ENCODE results near the gene GALK1.

Gene GALK1

GRCh38 chr17:75748706-75749105 lies 16.3 kb downstream of the GALK1 start:
- no peak for DNase-seq

DNA sequence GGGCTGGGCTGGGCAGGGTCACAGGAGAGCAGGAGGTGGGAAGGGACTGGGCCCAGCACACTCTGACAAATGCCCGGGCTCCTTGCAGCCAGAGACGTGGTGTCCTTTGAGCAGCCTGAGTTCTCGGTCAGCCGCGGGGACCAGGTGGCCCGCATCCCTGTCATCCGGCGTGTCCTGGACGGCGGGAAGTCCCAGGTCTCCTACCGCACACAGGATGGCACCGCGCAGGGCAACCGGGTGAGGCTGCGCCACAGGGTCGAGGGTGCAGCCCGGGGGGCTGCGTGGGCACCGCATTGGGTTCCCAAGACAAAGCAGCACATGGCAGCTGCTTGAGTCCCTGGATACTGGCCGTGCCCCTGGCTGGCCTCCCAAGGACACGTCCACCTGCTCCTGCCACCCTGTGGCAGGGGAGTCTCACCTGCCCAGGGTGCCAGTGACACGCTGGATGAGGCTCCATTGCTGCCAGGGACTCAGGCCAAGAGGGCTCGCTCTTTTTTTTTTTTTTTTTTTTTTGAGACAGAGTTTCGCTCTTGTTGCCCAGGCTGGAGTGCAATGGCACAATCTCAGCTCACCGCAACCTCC lies 21.3 kb downstream of the GALK1 start:
- no peak for DNase-seq

DNA sequence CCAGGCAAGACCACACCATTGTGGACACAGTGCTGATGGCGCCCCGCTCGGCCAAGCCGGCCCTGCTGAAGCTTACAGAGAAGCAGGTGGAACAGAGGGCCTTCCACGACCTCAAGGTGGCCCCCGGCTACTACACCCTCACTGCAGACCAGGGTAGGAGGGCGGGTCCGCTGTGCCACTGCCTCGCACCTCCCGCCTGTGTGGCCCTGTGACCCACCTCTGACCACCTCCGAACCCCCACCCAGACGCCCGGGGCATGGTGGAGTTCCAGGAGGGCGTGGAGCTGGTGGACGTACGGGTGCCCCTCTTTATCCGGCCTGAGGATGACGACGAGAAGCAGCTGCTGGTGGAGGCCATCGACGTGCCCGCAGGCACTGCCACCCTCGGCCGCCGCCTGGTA lies 22.7 kb downstream of the GALK1 start:
- DNase-seq, result no peak

DNA sequence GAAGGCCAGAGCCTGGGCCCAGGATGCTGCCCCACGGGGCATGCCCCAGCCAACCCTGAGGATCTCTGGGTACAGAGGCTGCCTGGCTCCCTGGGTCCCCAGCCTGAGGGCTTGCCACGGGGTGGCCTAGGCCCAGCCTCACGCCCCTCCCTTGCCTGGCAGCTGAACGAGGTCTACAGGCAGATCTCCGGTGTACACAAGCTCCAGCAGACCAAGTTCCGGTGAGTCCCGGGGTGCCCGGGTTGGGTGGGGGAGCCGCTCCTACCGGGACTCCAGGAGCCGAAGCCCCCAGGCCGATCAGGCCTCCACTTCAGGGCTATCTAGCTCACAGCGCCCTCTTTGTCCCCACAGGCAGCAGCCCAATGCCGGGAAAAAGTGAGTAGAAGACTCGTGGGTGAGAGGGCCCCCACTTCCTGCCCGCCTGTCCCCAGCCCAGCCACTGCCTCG lies 24.3 kb downstream of the GALK1 start:
- no peak for DNase-seq

- no peak for DNase-seq
Measured at GRCh38 chr17:75740215-75740614, 24.8 kb downstream of the GALK1 start.

DNA sequence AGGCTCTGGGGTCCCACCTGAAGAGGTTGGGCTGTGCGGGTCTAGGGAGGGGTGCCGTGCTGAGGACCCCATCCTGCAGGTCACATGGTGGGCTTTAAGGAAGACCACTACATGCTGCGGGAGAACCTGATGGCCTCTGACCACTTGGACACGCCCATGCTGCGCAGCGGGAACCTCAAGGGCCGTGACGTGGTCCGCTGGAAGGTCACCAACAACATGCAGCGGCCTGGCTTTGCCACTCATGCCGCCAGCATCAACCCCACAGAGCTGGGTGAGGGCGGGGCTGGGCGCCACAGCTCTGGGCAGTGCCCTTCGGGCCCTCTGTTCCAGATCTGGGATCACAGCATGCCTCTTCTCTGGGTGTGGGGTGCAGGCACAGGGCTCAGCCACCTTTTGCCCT lies 25.2 kb downstream of the GALK1 start:
- no peak for DNase-seq

GRCh38 chr17:75739174-75739573 lies 25.8 kb downstream of the GALK1 start:
- no peak for DNase-seq

GRCh38 chr17:75738218-75738802 lies 26.7 kb downstream of the GALK1 start:
- no peak for DNase-seq

DNA sequence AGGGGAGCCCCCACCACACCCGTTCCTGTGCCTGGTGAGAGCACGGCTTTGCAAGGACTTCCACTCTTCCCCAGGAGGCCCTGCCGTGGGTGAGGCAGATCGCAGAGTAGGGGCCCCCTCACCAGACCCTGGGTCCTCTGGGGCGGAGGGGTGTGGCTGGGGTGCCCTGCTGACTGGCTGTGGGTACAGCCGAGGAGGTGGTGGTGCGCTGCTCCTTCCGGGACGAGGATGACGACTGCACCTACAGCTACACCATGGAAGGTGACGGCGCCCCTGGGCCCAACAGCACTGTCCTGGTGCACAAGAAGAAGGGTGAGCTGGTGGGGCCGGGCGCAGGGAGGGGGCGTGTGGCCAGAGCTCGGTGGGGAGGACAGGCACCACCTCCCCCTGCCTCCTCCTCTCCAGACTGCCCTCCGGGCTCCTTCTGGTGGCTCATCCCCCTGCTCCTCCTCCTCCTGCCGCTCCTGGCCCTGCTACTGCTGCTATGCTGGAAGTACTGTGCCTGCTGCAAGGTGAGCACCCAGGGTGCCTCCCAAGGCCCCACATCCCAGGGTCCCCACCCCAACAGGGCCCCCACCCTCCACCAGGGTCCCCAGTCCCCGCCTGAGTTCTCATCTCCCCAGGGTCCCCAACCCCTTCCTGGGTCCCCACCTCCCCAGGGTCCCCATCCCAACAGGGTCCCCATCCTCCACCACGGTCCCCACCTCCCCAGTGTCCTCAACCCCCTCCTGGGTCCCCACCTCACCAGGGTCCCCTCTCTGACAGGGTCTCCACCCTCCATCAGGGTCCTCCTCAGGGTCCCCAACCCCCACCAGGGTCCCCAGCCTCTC lies 27.6 kb downstream of the GALK1 start:
- no peak for DNase-seq

GRCh38 chr17:75736173-75736835 lies 28.7 kb downstream of the GALK1 start:
- no peak for DNase-seq

GRCh38 chr17:75734674-75735294 lies 30.2 kb downstream of the GALK1 start:
- DNase-seq, result no peak

- DNase-seq, result no peak
Measured at GRCh38 chr17:75733471-75733870, 31.5 kb downstream of the GALK1 start.

DNA sequence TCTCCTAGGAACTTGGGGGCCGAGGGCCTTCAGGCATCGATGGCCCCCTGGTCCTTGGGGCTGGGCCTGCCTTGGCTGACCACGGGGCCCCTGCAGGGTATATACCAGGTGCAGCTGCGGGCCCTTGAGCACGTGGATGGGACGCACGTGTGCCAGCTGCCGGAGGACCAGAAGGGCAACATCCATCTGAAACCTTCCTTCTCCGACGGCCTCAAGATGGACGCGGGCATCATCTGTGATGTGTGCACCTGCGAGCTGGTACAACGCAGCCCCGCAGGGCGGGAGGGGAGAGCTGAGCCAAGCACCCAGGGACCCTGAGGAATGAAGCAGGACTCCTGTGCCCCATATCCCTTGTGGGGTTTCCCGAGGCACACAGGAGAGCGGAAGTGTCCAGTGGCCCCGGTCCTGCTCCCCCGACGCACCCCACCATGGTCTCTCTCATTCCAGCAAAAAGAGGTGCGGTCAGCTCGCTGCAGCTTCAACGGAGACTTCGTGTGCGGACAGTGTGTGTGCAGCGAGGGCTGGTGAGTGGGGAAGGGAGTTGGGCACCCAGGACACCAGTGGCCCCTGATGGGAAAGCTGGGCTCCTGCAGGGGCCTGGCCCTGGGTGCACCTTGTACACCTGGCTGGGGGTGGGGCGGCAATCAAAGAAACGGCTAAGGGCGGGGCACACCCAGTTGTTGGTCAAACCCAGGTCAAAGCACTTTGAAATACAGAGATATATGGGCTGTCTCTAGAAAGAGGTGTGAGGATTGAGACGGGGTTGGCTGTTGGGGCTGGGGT lies 33.1 kb downstream of the GALK1 start:
- no peak for DNase-seq

DNA sequence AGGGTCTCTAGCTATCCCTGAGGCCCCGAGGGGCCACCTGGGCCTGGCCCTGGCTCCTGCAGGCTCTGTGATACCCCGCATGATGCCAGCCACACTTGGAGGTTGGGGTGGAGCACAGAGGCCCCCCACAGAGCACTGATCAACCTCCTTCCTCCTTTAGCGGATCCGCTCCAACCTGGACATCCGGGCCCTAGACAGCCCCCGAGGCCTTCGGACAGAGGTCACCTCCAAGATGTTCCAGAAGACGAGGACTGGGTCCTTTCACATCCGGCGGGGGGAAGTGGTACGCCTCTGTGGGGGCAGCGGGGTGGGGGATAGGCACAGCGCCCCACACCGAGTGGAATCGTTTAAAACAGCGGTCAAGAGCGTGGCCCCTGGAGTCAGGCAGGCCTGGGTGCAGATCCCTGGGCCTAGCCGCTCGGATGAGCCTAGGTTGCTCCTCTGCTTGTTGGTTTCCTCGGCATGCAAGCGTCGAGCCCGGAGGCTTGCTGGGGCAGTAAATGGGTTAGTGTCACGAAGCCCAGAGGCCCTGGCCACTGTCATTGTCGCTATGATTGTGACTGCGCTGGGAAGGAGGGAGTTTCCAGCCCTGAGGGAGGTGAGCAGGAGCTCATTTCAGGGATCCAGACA lies 33.8 kb downstream of the GALK1 start:
- DNase-seq, result no peak

GRCh38 chr17:75730065-75730464 lies 34.9 kb downstream of the GALK1 start:
- DNase-seq, result no peak

- DNase-seq, result no peak
Measured at GRCh38 chr17:75729351-75729750, 35.6 kb downstream of the GALK1 start.

- no peak for DNase-seq
Measured at GRCh38 chr17:75727391-75727790, 37.6 kb downstream of the GALK1 start.

DNA sequence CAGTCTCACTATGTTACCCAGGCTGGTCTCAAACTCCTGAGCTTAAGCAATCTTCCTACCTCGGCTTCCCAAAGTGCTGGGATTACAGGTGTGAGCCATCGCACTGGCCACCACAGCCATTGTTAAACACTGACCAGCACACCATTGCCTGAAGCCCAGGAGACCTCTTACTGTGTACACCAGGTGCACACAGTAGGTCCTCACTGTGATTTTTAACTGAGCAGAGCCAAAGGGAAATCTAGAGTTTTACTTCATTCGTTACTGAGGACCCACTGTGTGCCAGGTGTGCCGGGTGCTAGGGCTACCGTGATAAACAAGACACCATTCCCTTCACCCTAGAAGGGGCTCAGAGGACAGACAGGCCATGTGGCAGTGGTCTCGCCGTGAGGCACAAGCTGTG lies 39.5 kb downstream of the GALK1 start:
- no peak for DNase-seq

GRCh38 chr17:75724016-75725003 lies 40.7 kb downstream of the GALK1 start:
- no peak for DNase-seq

GRCh38 chr17:75723171-75723930 lies 41.6 kb downstream of the GALK1 start:
- DNase-seq, result no peak
